HepG2 (cell line): ENCODE results near the gene ABHD15. TPM values are rescaled to one million over a fixed set of nuclear protein-coding genes. Genes with fewer than 3 reads are reported as not detected.
A peak's percentile ranks its signal among the peaks of the same experiment; 100 is the strongest.

ENCODE experiments used
- FOXP1 ChIP-seq, 2 experiments: fragments of 450-650 bp in 1 of 2; IDR thresholded peaks; 2 replicates each; pipeline ENCODE4 v1.6.1; 2017 to 2018; ENCODE audit warnings: antibody characterized with exemption in 1 of 2
- MAFK ChIP-seq, 2 experiments: IDR thresholded peaks in 1 of 2; conservative IDR thresholded peaks in 1 of 2; 2 replicates each; pipeline ENCODE4 v1.6.1; 2011; ENCODE audit warnings: improper control_type of control experiment in 2 of 2, low read length in 2 of 2
- PAF1 ChIP-seq: IDR thresholded peaks from 2 replicates; pipeline ENCODE4 v1.6.1; 2016; ENCODE audit warnings: missing genetic modification reagents, missing compliant biosample characterization
- ZNF10 ChIP-seq: sonication (generic); formaldehyde crosslinking; IDR thresholded peaks from 2 replicates; pipeline ENCODE4 v1.4.0; 2020; ENCODE audit warnings: mild to moderate bottlenecking, low read depth, missing genetic modification reagents, borderline replicate concordance
- ZNF101 ChIP-seq: sonication (generic); formaldehyde crosslinking; IDR thresholded peaks from 2 replicates; pipeline ENCODE4 v1.4.0; 2020; ENCODE audit warnings: mild to moderate bottlenecking, low read depth, missing genetic modification reagents, borderline replicate concordance
- ZNF124 ChIP-seq: sonication (generic); formaldehyde crosslinking; IDR thresholded peaks from 2 replicates; pipeline ENCODE4 v1.4.0; 2020; ENCODE audit warnings: missing genetic modification reagents
- ZNF598 ChIP-seq: sonication (generic); formaldehyde crosslinking; IDR thresholded peaks from 2 replicates; pipeline ENCODE4 v1.5.1; 2020; ENCODE audit warnings: mild to moderate bottlenecking, missing genetic modification reagents, borderline replicate concordance
- ZNF816 ChIP-seq: sonication (generic); formaldehyde crosslinking; IDR thresholded peaks from 2 replicates; pipeline ENCODE4 v1.8.0; 2022; ENCODE audit warnings: missing genetic modification reagents, mild to moderate bottlenecking, borderline replicate concordance
- polyA plus RNA-seq, 8 experiments: library from polyadenylated mRNA; depleted of rRNA in 3 of 8; stranded (reverse) in 7 of 8; unstranded in 1 of 8; fragments of >200 nt; fragmentation: Illumina TruSeq in 4 of 8; extraction: Trizol in 4 of 8; gene quantifications; 2 replicates each; pipeline versions ENCODE4 v1.2.1 to v1.2.3, GENCODE V29; 2011 to 2016; ENCODE audit warnings: low read depth in 4 of 8, missing spikeins in 1 of 8, mixed read lengths in 1 of 8; ENCODE audit not compliant: insufficient read depth in 1 of 8
- total RNA-seq, 5 experiments: library from RNA; depleted of rRNA; stranded (reverse); fragments of >200 nt; fragmentation: Illumina TruSeq; extraction: Trizol; gene quantifications; 2 replicates each; pipeline ENCODE4 v1.2.3, GENCODE V29; 2016; ENCODE audit warnings: low read depth in 1 of 5
- TF ChIP-seq, protein P1 (sequence below): sonication (generic); formaldehyde crosslinking; IDR thresholded peaks from 2 replicates; pipeline ENCODE4 v1.4.0; 2020; ENCODE audit warnings: mild to moderate bottlenecking, missing genetic modification reagents
- TF ChIP-seq, protein P2 (sequence below): sonication (generic); formaldehyde crosslinking; IDR thresholded peaks from 2 replicates; pipeline ENCODE4 v1.4.0; 2020; ENCODE audit warnings: missing genetic modification reagents, borderline replicate concordance
- TF ChIP-seq, protein P3 (sequence below): sonication (generic); formaldehyde crosslinking; conservative IDR thresholded peaks from 2 replicates; pipeline ENCODE4 v1.8.0; 2022; ENCODE audit warnings: mild to moderate bottlenecking, moderate library complexity, missing genetic modification reagents
- TF ChIP-seq, protein P4 (sequence below): sonication (generic); formaldehyde crosslinking; conservative IDR thresholded peaks from 2 replicates; pipeline ENCODE4 v1.4.0; 2020; ENCODE audit warnings: mild to moderate bottlenecking, missing genetic modification reagents, moderate library complexity

The ABHD15 gene
- total and polyA plus RNA-seq, 2 of the 13 experiments (the other 11 are each of a cell fraction or from before 2014, with no cell fraction given) = 2.4 to 7.7 TPM

DNA sequence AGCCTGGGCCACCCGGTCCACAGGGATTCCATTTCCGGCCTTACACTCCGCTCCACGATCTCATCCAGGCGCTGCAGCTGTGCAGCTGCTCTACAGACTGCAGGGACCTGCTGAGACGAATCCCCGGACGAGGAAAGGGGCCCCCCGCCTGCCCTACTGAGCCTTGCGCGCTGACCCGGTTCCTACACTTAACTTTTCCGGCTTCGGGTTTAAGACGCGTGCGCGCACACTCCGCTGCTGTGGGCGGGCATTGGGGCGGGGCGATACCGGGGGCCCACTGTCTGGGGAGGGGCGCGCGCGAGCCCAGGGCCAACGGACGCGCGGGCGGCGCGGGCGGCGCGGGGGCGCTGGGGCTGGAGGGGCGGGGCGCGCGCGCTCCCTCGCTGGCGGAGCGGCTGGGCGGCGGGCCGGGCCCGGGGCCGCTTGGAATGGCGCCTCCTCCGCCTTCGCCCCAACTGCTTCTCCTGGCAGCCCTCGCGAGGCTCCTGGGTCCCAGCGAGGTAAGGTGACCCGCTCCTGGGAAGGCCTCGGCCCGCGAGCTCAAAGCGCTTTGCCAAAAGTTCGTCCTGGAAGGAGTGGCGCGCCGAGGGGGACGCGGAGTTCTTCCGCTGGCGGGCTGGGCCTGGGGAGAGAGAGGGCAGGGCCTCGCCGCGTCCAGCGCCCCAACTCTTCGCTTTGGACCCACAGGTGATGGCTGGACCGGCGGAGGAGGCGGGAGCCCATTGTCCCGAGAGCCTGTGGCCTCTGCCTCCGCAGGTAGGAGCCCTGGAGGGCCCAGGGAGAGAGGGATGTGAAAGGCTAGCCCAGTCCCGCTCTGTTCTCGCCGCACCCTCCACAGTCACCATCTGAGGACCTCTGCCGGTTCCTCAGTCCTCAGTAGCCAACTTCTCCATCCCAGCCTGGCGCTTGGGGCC, 1.8 kb upstream of the ABHD15 start, which contains the start of gene TP53I13 (continued):
- TF ChIP-seq, protein P1, sequence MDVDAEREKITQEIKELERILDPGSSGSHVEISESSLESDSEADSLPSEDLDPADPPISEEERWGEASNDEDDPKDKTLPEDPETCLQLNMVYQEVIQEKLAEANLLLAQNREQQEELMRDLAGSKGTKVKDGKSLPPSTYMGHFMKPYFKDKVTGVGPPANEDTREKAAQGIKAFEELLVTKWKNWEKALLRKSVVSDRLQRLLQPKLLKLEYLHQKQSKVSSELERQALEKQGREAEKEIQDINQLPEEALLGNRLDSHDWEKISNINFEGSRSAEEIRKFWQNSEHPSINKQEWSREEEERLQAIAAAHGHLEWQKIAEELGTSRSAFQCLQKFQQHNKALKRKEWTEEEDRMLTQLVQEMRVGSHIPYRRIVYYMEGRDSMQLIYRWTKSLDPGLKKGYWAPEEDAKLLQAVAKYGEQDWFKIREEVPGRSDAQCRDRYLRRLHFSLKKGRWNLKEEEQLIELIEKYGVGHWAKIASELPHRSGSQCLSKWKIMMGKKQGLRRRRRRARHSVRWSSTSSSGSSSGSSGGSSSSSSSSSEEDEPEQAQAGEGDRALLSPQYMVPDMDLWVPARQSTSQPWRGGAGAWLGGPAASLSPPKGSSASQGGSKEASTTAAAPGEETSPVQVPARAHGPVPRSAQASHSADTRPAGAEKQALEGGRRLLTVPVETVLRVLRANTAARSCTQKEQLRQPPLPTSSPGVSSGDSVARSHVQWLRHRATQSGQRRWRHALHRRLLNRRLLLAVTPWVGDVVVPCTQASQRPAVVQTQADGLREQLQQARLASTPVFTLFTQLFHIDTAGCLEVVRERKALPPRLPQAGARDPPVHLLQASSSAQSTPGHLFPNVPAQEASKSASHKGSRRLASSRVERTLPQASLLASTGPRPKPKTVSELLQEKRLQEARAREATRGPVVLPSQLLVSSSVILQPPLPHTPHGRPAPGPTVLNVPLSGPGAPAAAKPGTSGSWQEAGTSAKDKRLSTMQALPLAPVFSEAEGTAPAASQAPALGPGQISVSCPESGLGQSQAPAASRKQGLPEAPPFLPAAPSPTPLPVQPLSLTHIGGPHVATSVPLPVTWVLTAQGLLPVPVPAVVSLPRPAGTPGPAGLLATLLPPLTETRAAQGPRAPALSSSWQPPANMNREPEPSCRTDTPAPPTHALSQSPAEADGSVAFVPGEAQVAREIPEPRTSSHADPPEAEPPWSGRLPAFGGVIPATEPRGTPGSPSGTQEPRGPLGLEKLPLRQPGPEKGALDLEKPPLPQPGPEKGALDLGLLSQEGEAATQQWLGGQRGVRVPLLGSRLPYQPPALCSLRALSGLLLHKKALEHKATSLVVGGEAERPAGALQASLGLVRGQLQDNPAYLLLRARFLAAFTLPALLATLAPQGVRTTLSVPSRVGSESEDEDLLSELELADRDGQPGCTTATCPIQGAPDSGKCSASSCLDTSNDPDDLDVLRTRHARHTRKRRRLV = no peak
- TF ChIP-seq FOXP1 (IDR thresholded peaks at IDR 0.05) (no peak), FOXP1 (CRISPR knock-in tag; IDR thresholded peaks at IDR 0.05) (no peak), ZNF816 (CRISPR knock-in tag) (no peak), ZNF101 (CRISPR knock-in tag) (no peak), MAFK (conservative IDR thresholded peaks at IDR 0.05 in 1 of 2, IDR thresholded peaks at IDR 0.05 in 1 of 2; ENCODE audit: low read length in 2 of 2) (no peak), ZNF598 (CRISPR knock-in tag) (no peak), ZNF10 (CRISPR knock-in tag) (no peak), ZNF124 (CRISPR knock-in tag) (no peak), PAF1 (no peak)
- TF ChIP-seq, protein P2, sequence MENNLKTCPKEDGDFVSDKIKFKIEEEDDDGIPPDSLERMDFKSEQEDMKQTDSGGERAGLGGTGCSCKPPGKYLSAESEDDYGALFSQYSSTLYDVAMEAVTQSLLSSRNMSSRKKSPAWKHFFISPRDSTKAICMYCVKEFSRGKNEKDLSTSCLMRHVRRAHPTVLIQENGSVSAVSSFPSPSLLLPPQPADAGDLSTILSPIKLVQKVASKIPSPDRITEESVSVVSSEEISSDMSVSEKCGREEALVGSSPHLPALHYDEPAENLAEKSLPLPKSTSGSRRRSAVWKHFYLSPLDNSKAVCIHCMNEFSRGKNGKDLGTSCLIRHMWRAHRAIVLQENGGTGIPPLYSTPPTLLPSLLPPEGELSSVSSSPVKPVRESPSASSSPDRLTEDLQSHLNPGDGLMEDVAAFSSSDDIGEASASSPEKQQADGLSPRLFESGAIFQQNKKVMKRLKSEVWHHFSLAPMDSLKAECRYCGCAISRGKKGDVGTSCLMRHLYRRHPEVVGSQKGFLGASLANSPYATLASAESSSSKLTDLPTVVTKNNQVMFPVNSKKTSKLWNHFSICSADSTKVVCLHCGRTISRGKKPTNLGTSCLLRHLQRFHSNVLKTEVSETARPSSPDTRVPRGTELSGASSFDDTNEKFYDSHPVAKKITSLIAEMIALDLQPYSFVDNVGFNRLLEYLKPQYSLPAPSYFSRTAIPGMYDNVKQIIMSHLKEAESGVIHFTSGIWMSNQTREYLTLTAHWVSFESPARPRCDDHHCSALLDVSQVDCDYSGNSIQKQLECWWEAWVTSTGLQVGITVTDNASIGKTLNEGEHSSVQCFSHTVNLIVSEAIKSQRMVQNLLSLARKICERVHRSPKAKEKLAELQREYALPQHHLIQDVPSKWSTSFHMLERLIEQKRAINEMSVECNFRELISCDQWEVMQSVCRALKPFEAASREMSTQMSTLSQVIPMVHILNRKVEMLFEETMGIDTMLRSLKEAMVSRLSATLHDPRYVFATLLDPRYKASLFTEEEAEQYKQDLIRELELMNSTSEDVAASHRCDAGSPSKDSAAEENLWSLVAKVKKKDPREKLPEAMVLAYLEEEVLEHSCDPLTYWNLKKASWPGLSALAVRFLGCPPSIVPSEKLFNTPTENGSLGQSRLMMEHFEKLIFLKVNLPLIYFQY = peak; percentile 82; the same call in 1 of the 2 replicates
- TF ChIP-seq, protein P3, sequence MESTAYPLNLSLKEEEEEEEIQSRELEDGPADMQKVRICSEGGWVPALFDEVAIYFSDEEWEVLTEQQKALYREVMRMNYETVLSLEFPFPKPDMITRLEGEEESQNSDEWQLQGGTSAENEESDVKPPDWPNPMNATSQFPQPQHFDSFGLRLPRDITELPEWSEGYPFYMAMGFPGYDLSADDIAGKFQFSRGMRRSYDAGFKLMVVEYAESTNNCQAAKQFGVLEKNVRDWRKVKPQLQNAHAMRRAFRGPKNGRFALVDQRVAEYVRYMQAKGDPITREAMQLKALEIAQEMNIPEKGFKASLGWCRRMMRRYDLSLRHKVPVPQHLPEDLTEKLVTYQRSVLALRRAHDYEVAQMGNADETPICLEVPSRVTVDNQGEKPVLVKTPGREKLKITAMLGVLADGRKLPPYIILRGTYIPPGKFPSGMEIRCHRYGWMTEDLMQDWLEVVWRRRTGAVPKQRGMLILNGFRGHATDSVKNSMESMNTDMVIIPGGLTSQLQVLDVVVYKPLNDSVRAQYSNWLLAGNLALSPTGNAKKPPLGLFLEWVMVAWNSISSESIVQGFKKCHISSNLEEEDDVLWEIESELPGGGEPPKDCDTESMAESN (CRISPR knock-in tag) = 0 out of 2 replicates have a peak, but pooled peaks have one; percentile 17
- TF ChIP-seq, protein P4, sequence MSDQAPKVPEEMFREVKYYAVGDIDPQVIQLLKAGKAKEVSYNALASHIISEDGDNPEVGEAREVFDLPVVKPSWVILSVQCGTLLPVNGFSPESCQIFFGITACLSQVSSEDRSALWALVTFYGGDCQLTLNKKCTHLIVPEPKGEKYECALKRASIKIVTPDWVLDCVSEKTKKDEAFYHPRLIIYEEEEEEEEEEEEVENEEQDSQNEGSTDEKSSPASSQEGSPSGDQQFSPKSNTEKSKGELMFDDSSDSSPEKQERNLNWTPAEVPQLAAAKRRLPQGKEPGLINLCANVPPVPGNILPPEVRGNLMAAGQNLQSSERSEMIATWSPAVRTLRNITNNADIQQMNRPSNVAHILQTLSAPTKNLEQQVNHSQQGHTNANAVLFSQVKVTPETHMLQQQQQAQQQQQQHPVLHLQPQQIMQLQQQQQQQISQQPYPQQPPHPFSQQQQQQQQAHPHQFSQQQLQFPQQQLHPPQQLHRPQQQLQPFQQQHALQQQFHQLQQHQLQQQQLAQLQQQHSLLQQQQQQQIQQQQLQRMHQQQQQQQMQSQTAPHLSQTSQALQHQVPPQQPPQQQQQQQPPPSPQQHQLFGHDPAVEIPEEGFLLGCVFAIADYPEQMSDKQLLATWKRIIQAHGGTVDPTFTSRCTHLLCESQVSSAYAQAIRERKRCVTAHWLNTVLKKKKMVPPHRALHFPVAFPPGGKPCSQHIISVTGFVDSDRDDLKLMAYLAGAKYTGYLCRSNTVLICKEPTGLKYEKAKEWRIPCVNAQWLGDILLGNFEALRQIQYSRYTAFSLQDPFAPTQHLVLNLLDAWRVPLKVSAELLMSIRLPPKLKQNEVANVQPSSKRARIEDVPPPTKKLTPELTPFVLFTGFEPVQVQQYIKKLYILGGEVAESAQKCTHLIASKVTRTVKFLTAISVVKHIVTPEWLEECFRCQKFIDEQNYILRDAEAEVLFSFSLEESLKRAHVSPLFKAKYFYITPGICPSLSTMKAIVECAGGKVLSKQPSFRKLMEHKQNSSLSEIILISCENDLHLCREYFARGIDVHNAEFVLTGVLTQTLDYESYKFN (CRISPR knock-in tag) = peak; percentile 44; the same call in 1 of the 2 replicates
